Heart left ventricle (tissue), 13 donors: ENCODE results near the gene FBXL7.

Source experiments
- CTCF ChIP-seq, 12 donors: fragments of 200-600 bp; sonication (generic) in 4 of 12; IDR thresholded peaks; one replicate each; pipeline versions ENCODE4 v1.5.0 to v1.8.0; 2018 to 2022; ENCODE audit warnings: antibody characterized with exemption in 12 of 12, mild to moderate bottlenecking in 5 of 12
- POLR2A ChIP-seq, 2 donors: fragments of 450-650 bp; IDR thresholded peaks; one replicate each; pipeline ENCODE4 v1.6.1; 2017; ENCODE audit warnings: antibody characterized with exemption in 2 of 2, mild to moderate bottlenecking in 2 of 2, moderate library complexity in 2 of 2
- donor health status: ischemic (EF 13 %, LVEDD 7.1; RV severe dilation, severe dysfunction).
- donor health status: DM: no; HTN: yes; CAD: no.
- donor health status: DM: no; HTN: no; CAD: no.
- donor health status: ischemic (EF 25% LVEDD 6.9; RV normal size, moderate dysfunction).
- donor health status: ischemic (EF 25% LVEDD 5.7; RV mildly dilated, moderate dysfunction).
- donor health status: ischemic (EF 35%, LVEDD 5.7; RV mildly dilated, moderate dysfunction).
- donor health status: nonischemic (EF 11% LVEDD 7.7; RV severe dilation, severe dysfunction).
- donor health status: DM: yes; HTN: yes; CAD: no.
- donor health status: PGD.
- donor health status: ischemic (EF 29% LVEDD 5.4; RV normal size, mild dysfunction).
- donor health status: nonischemic (EF 23%, LVEDD 6.1; RV moderate dilation, normal function).

DNA sequence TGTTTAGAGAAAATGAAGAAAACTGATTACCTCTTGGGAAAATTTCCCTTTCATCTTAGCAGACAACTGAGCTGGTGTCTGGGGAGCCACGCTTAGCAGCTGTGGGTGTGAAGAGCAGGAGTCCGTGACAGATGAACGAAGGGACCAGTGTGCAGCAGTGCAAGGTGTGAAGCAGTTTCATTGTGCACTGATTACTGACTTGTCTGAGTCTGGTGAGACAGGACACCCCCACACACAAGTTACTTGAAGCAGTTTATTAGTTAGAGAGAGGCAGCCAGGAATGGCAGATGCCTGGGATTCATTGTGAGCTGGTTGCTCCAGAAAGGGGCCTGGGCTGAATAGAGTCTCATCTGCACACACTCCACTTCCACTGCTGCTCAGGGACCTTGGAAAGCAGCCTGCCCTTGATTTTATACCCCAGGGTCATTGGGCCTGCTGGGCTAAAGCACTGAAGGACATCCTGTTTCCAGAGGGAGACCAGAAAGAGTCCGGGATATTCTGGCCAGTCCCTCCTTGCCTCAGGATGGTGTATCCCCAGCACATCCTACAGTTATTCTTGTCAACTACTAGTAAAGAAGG lies 47.4 kb downstream of the FBXL7 start:
- TF ChIP-seq POLR2A (IDR thresholded peaks at IDR 0.05) (no peak), CTCF (IDR thresholded peaks at IDR 0.05) (no peak)
